GM23338 (cell line): ENCODE results near the gene DEPDC5. TPM values are rescaled to one million over a fixed set of nuclear protein-coding genes. Genes with fewer than 3 reads are reported as not detected.
A peak's percentile ranks its signal among the peaks of the same experiment; 100 is the strongest.

Source experiments
- ATAC-seq: fragments of 200-7000 bp; cut with Tn5 transposase; 3 replicates; pipeline ENCODE4 v1.9.1; 2020
- DNase-seq: peaks from one replicate; pipeline ENCODE4 v3.0.0-alpha.2; 2015; ENCODE audit warnings: low spot score
- H2AFZ ChIP-seq: fragments of 200-600 bp; sonication (generic); 2 replicates; pipeline ENCODE4 v1.8.0; 2016; ENCODE audit warnings: antibody characterized with exemption, mild to moderate bottlenecking, moderate library complexity
- H3F3A ChIP-seq: fragments of 200-600 bp; sonication (generic); replicated peaks from 2 replicates; pipeline ENCODE4 v1.8.0; 2017; ENCODE audit warnings: antibody characterized with exemption, mixed run types, low read depth
- H3K27ac ChIP-seq: fragments of 200-600 bp; sonication (generic); 2 replicates; pipeline ENCODE4 v1.6.1; 2016; ENCODE audit warnings: low read depth
- H3K27me3 ChIP-seq: fragments of 200-600 bp; sonication (generic); 2 replicates; pipeline ENCODE4 v1.8.0; 2016; ENCODE audit warnings: mild to moderate bottlenecking, mixed run types, moderate library complexity; ENCODE audit not compliant: insufficient read depth
- H3K36me3 ChIP-seq: fragments of 200-600 bp; sonication (generic); 2 replicates; pipeline ENCODE4 v1.8.0; 2016; ENCODE audit warnings: mild to moderate bottlenecking; ENCODE audit not compliant: insufficient read depth
- H3K4me1 ChIP-seq: fragments of 200-600 bp; sonication (generic); 2 replicates; pipeline ENCODE4 v1.8.0; 2016; ENCODE audit warnings: mild to moderate bottlenecking, moderate library complexity; ENCODE audit not compliant: insufficient read depth
- H3K4me2 ChIP-seq: fragments of 200-600 bp; sonication (generic); 2 replicates; pipeline ENCODE4 v1.7.1; 2017; ENCODE audit warnings: mixed run types
- H3K4me3 ChIP-seq: fragments of 200-600 bp; sonication (generic); 2 replicates; pipeline ENCODE4 v1.6.1; 2016; ENCODE audit warnings: mixed run types
- H3K79me2 ChIP-seq: fragments of 200-600 bp; sonication (generic); replicated peaks from 2 replicates; pipeline ENCODE4 v1.8.0; 2017; ENCODE audit warnings: mild to moderate bottlenecking; ENCODE audit not compliant: insufficient read depth
- H3K9me2 ChIP-seq: fragments of 200-600 bp; sonication (generic); 2 replicates; pipeline ENCODE4 v1.8.0; 2017; ENCODE audit not compliant: insufficient read depth
- H4K20me1 ChIP-seq: fragments of 200-600 bp; sonication (generic); replicated peaks from 2 replicates; pipeline ENCODE4 v1.8.0; 2017; ENCODE audit warnings: mild to moderate bottlenecking; ENCODE audit not compliant: insufficient read depth
- H3K27ac Mint-ChIP-seq: 2 replicates; pipeline ENCODE4 v1.8.0; 2020; ENCODE audit warnings: inconsistent platforms, mild to moderate bottlenecking, moderate library complexity, mixed read lengths
- H3K27me3 Mint-ChIP-seq: 3 replicates; pipeline ENCODE4 v1.8.0; 2022; ENCODE audit warnings: low read depth, mild to moderate bottlenecking, moderate library complexity, mixed read lengths, inconsistent platforms; ENCODE audit not compliant: insufficient read depth, poor library complexity
- H3K36me3 Mint-ChIP-seq: 3 replicates; pipeline ENCODE4 v1.8.0; 2021; ENCODE audit warnings: low read depth, mild to moderate bottlenecking, inconsistent platforms, moderate library complexity, mixed read lengths
- H3K4me1 Mint-ChIP-seq: 3 replicates; pipeline ENCODE4 v1.8.0; 2020; ENCODE audit warnings: mild to moderate bottlenecking, inconsistent platforms, mixed read lengths
- H3K4me3 Mint-ChIP-seq: 3 replicates; pipeline ENCODE4 v1.8.0; 2021; ENCODE audit warnings: moderate library complexity, mild to moderate bottlenecking, inconsistent platforms, mixed read lengths
- H3K9me3 Mint-ChIP-seq: 3 replicates; pipeline ENCODE4 v1.8.0; 2020; ENCODE audit warnings: moderate library complexity, mild to moderate bottlenecking, inconsistent platforms, mixed read lengths
- CREB1 ChIP-seq: fragments of 250-450 bp; sonication (Bioruptor Pico); IDR thresholded peaks from 2 replicates; pipeline ENCODE4 v1.5.0; 2020; ENCODE audit warnings: low read depth, mild to moderate bottlenecking, moderate library complexity
- EZH2 ChIP-seq: fragments of 200-600 bp; sonication (generic); IDR thresholded peaks from one replicate; pipeline ENCODE4 v1.8.0; 2017; ENCODE audit warnings: antibody characterized with exemption, mild to moderate bottlenecking, low read depth; ENCODE audit not compliant: unreplicated experiment
- EZH2phosphoT487 ChIP-seq: fragments of 200-600 bp; sonication (generic); IDR thresholded peaks from one replicate; pipeline ENCODE4 v1.8.1; 2018; ENCODE audit warnings: antibody characterized with exemption; ENCODE audit not compliant: unreplicated experiment
- JUNB ChIP-seq: IDR thresholded peaks from one replicate; pipeline ENCODE4 v1.6.1; 2016; ENCODE audit warnings: antibody characterized with exemption; ENCODE audit not compliant: unreplicated experiment
- NANOG ChIP-seq: IDR thresholded peaks from 2 replicates; pipeline ENCODE4 v1.6.1; 2016; ENCODE audit warnings: antibody characterized with exemption, borderline replicate concordance
- POLR2AphosphoS5 ChIP-seq: IDR thresholded peaks from 2 replicates; pipeline ENCODE4 v1.6.1; 2016; ENCODE audit warnings: antibody characterized with exemption, low read depth
- REST ChIP-seq: IDR thresholded peaks from one replicate; pipeline ENCODE4 v1.6.1; 2018; ENCODE audit warnings: antibody characterized with exemption; ENCODE audit not compliant: unreplicated experiment
- STAT1 ChIP-seq: IDR thresholded peaks from one replicate; pipeline ENCODE4 v1.6.1; 2016; ENCODE audit warnings: antibody characterized with exemption; ENCODE audit not compliant: unreplicated experiment
- ZNF331 ChIP-seq: fragments of 250-450 bp; sonication (Bioruptor Pico); IDR thresholded peaks from 2 replicates; pipeline ENCODE4 v1.5.0; 2020; ENCODE audit warnings: low read depth, mild to moderate bottlenecking, moderate library complexity
- ZNF462 ChIP-seq: fragments of 250-450 bp; sonication (Bioruptor Pico); IDR thresholded peaks from 2 replicates; pipeline ENCODE4 v1.5.0; 2020; ENCODE audit warnings: mild to moderate bottlenecking, moderate library complexity
- long read RNA-seq: library from polyadenylated mRNA; unstranded; transcript quantifications from one replicate; pipeline ENCODE4 v2.0.0, GENCODE V29; 2020; ENCODE audit not compliant: unreplicated experiment
- polyA plus RNA-seq: library from polyadenylated mRNA; unstranded; fragments of >200 nt; fragmentation: Nextera tagmentation; extraction: Ambion mirVana; gene quantifications from 2 replicates; pipeline ENCODE4 v1.2.1, GENCODE V29; 2016
- total RNA-seq: library from RNA; depleted of rRNA; stranded (reverse); fragments of >200 nt; shearing (Covaris generic); gene quantifications from 2 replicates; pipeline ENCODE4 v1.2.3, GENCODE V29; 2014; rRNA removed
- TF ChIP-seq, protein P1 (sequence below), 2 experiments: fragments of 200-600 bp in 1 of 2; sonication (generic) in 1 of 2; conservative IDR thresholded peaks; 2 replicates each; pipeline versions ENCODE4 v1.5.1 to v1.6.1; 2016 to 2017; ENCODE audit warnings: antibody characterized with exemption in 2 of 2, low read depth in 2 of 2, mild to moderate bottlenecking in 2 of 2, moderate library complexity in 1 of 2
- TF ChIP-seq, protein P2 (sequence below): IDR thresholded peaks from 2 replicates; pipeline ENCODE4 v1.6.1; 2016; ENCODE audit warnings: antibody characterized with exemption

Gene DEPDC5
- total RNA-seq (19.7 and 30.1 TPM in 2 replicates), polyA plus RNA-seq (18.7 and 21.1 TPM in 2 replicates)
- long read RNA-seq, full-length matches to known transcripts: 2 of 5 reads
- long read RNA-seq, partial matches to known transcripts: 2 of 5 reads
- long read RNA-seq, other reads (novel, unspliced or antisense): 1 of 5 reads

- H2AFZ ChIP-seq: peak within 1 kb of the TSS; percentile 88
- ATAC-seq: peak; percentile 80
- TF ChIP-seq STAT1 (no peak), ZNF331 (no peak), POLR2AphosphoS5 (peak; percentile 78), ZNF462 (CRISPR knock-in tag) (no peak), EZH2phosphoT487 (no peak), REST (no peak), NANOG (no peak), CREB1 (CRISPR knock-in tag) (0 out of 2 replicates have a peak, but pooled peaks have one; percentile 41), EZH2 (no peak), JUNB (no peak)
- TF ChIP-seq, protein P1, sequence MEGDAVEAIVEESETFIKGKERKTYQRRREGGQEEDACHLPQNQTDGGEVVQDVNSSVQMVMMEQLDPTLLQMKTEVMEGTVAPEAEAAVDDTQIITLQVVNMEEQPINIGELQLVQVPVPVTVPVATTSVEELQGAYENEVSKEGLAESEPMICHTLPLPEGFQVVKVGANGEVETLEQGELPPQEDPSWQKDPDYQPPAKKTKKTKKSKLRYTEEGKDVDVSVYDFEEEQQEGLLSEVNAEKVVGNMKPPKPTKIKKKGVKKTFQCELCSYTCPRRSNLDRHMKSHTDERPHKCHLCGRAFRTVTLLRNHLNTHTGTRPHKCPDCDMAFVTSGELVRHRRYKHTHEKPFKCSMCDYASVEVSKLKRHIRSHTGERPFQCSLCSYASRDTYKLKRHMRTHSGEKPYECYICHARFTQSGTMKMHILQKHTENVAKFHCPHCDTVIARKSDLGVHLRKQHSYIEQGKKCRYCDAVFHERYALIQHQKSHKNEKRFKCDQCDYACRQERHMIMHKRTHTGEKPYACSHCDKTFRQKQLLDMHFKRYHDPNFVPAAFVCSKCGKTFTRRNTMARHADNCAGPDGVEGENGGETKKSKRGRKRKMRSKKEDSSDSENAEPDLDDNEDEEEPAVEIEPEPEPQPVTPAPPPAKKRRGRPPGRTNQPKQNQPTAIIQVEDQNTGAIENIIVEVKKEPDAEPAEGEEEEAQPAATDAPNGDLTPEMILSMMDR (conservative IDR thresholded peaks at IDR 0.05; ENCODE audit: low read depth in 2 of 2): no peak
- TF ChIP-seq, protein P2, sequence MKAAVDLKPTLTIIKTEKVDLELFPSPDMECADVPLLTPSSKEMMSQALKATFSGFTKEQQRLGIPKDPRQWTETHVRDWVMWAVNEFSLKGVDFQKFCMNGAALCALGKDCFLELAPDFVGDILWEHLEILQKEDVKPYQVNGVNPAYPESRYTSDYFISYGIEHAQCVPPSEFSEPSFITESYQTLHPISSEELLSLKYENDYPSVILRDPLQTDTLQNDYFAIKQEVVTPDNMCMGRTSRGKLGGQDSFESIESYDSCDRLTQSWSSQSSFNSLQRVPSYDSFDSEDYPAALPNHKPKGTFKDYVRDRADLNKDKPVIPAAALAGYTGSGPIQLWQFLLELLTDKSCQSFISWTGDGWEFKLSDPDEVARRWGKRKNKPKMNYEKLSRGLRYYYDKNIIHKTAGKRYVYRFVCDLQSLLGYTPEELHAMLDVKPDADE: 0 out of 2 replicates have a peak, but pooled peaks have one; percentile 48
Observed at GRCh38 chr22:31753634-31754501, at the start of gene DEPDC5. Gene DEPDC5 (plus strand): TSS chr22:31754019. CDS start chr22:31754922, 903 bp downstream.

More at GRCh38 chr22:31753634-31754501, at the start of gene DEPDC5:
- Histone ChIP-seq H3K27me3 (no peaks in the 10 kb centered on the region), H3K4me1 (peaks cover 23% of the 10 kb centered on the region), H3F3A (peaks cover 24% of the 10 kb centered on the region), H3K4me3 (peak within 1 kb of the TSS; percentile 58), H3K36me3 (no peaks in the 10 kb centered on the region), H3K9me2 (no peaks in the 10 kb centered on the region), H3K4me2 (peak within 1 kb of the TSS; percentile 86), H3K27ac (peak within 1 kb of the TSS; percentile 98), H3K79me2 (peaks cover 27% of the 10 kb centered on the region), H4K20me1 (no peaks in the 10 kb centered on the region)
- H3K4me3 Mint-ChIP-seq: peak within 1 kb of the TSS; percentile 93
- peak within 1 kb of the TSS; percentile 100 for H3K27ac Mint-ChIP-seq
- H3K27me3 Mint-ChIP-seq: peaks cover 5% of the 10 kb centered on the region
- peaks cover 7% of the 10 kb centered on the region; the same call in 2 of the 3 replicates for H3K36me3 Mint-ChIP-seq
- peaks cover 30% of the 10 kb centered on the region for H3K4me1 Mint-ChIP-seq
- DNase-seq: peak; percentile 98
- no peaks in the 10 kb centered on the region for H3K9me3 Mint-ChIP-seq
